T-helper 2 cell treated with Interferon-gamma antibody and Interleukin-4, amounts not matched to agents 100 ng/mL and 5 ng/mL, for 36 hours (primary cell): ENCODE measurements around the gene TACR2. TPM values are rescaled to one million over a fixed set of nuclear protein-coding genes. Genes with fewer than 3 reads are reported as not detected.

Experiments used
- intact Hi-C: fragments of 100-400 bp; cut with micrococcal nuclease; formaldehyde crosslinking; loops from one replicate; pipeline ENCODE4 v1.15.1; 2023
- total RNA-seq: library from RNA; stranded (reverse); gene quantifications from 2 replicates; pipeline ENCODE4 v1.2.3, GENCODE V29; 2022

TACR2 gene
- total RNA-seq, 1 donor from 2014 or later: not detected

DNA sequence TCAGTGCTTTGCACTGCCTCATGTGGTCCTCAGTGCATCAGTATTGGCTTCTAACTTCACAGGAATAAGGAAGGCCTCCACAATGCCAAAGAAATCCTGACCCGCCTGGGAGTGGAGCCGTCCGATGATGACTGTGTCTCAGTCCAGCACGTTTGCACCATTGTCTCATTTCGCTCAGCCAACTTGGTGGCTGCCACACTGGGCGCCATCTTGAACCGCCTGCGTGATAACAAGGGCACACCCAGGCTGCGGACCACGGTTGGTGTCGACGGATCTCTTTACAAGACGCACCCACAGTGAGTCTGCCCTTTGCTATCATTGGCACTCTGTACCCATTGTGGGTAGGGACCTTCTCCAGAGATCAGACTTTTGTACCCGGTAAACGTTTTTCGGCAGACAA is 36.9 kb downstream of the TACR2 start:
- intact Hi-C loops: no loop called here

DNA sequence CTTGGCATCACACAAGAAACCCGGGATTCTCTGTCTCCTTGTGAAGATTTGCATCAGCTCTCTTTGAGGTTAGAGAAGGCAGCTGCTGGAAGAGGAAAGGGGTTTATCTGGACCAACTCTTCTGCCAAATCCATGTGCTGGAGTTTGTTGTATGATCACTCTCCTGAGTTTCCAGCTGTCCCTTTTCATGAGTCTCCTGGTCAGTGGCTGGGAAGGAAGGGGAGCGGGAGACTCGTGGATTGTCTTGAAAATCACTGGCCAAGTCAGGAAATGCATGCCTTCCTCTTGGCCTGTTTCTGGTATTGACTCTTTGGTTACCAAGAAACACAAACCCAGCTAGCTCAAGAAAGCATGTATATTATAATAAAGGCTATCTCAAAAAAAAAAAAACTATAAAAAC is 38.8 kb downstream of the TACR2 start:
- intact Hi-C loops: no loop called here

DNA sequence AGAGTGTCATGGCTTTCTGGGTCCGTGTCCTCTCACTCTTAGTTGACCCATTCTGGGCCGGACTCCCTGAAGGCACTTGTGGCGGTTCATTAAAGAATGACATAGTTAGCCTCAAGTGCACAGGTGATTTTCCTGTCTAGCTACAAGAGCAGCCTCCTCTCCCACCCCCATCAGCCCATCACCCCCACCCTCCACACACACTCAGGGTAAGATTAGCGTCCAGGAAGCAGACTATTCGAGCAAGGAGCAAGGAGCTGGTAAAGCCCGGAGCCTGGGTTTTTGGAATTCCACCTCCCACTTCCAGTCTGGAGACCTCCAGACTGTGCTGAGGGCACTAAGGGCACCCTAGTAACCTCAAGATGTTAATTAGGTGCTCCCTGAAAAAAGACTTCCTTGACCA is 39.5 kb downstream of the TACR2 start:
- intact Hi-C loops: no loop called here

DNA sequence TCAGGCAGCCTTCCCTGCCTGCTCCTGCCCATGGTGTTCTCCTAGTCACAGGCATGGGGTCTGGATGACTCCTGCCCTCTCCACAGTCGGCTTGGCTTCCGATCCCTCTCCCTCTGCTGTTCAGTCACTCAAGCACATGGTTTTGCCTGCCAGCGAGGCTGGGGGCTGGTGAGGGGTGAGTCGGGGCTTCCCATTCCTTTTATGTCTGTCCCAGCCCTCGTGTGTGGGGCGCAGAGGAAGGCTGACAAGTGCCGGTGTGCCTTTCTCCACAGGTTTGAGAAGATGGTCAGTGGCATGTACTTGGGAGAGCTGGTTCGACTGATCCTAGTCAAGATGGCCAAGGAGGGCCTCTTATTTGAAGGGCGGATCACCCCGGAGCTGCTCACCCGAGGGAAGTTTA is 40.1 kb downstream of the TACR2 start:
- intact Hi-C loops: no loop called here

DNA sequence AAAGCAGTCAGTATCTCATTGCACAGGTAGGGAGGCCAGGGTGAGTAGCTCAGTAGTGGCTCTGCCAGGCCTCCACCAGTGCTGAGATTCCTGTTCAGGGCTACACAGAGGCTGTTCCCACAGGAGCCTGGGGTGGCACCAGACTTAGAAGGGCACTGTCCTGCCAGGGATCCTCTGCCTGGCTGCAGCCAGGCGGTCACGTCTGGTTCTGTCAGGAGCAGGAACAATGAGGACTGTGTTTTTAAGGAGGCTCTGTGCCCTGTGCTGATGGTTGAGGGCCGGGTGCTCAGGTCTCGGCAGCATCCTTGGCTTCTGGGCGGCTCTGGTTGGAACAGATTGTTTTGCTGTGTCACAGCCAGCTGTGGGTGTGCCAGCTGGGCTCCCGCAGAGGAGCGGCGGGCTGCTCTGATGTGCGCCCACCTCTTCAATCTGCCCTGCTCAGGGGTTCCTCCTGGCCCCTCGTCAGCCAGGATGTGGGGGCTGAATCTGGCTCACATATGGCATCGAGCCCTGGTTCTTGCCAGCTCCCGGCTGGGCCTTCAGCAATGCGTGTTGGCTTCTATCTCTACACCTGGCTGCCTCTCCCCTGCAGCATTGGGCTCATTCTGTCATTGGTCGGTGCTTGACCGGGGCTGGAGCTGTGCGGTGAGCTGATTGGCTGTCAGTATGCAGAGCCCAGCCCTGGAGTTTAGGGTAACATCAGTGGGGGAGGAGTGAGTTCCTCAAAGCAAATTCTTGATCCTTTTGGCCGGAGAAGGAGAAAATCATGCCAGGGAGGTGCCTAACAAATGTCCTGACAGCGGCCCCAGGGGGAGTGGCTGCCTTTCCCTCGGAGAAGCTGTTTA is 41.2 kb downstream of the TACR2 start:
- intact Hi-C loops: no loop called here

DNA sequence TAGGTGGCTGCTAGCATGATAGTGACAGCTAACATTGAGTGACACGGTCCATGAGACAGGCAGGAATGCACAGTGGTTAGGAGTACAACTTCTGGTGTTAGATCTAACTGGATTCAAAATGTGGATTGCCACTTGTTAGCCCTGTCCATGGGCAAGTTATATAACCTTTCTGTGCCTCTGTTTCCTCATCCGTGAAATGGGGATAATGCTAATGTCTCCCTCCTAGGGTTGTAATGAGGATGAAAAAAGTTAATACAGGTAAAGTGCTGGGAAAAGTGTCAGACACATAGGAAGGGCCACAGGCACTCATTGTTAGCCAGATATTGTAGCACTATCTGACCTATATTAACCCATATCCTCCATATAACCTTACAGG is 41.8 kb downstream of the TACR2 start:
- intact Hi-C loops: no loop called here

DNA sequence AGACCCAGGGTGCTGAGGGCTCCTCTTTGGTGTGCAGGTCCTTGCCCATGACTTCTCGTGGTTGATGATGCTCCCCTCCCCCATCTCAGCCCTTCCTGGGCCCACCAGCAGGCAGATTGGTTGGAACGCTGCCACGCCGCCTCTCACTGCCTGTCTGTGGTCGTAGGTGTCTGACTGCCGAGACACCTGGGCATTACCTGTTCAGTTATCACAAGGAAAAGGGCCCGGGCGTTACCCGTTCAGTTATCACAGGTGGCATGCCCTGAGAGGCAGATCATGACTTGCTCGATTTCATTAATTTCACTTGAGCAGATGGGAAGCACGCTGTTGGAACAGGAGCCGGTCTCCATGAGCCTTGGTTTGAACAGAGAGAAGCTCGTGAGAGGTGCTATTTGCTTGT is 42.5 kb downstream of the TACR2 start:
- intact Hi-C loops: no loop called here

DNA sequence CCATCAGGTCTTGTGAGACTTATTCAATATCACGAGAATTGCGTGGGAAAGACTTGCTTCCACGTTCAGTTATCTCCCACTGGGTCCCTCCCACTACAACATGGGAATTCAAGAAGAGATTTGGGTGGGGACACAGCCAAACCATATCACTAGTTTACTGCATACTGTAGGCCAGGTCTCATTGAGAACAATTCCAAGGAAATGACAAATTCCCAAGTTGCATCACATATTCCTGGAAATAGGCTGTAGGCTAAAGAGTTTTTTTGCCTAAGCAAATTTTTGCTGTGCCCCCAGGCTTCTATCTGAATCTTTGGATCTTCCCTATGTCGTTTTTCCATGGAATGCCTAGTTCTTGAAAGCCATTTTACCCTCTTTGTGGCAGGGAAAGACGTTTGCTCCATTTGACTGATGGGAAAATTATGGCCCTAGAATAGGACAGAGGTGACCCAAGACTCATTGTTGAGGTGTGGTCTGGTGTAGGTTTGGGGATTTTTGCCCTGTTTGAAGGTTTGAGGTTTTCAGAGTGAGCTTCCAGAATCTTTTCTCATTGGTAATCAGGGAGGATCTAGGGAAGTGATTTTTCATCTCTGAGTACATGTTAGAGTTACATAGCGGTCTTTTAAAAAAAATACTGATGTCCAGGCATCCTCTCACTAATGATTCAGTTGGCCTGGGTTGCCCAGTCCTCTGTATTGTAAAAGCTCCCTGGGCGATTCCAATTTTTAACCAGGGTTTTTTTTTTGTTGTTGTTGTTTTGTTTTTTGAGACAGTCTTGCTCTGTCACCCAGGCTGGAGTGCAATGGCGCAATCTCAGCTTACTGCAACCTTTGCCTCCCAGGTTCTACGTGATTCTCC is 44.4 kb downstream of the TACR2 start:
- intact Hi-C loops: no loop called here

DNA sequence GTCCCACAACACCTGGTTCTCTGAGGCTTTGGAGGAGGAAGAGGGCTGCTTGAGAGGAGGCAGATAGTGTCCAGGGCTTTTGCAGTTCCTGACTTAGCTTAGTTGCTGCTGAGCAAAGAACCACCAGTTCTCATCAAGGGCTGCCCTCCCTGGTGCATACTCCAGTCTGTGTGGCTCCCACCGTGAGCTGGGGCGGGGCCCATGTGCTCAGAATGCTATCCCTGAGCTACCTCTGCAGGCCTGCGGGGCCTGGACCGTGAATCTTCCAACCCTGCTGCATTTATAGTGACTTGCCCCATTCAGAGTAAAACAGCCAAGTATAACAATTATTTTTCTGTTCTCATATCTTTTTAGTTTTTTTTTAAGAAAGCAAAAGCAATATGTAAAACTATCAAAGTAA is 49.2 kb downstream of the TACR2 start:
- intact Hi-C loops: no loop called here

DNA sequence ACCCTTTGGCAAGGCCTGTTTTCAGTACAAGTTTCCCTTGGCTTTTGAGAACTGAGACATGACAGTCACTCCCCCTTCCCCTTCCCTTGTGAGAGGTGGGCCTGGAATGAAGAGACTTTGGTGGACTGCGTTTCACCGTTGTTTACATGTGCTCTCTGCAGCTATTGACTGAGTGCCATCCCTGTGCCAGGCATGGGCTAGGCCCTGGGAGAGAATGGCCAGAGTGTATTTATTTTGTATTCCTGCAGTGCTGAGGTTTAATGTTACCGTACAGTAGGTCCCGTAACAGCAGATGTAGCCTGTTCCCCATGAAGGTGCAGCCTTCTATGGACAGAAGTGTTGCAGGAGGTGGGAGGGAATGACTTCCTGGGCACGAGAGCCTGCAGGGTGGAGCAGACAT is 50.0 kb downstream of the TACR2 start:
- intact Hi-C loops: no loop called here

DNA sequence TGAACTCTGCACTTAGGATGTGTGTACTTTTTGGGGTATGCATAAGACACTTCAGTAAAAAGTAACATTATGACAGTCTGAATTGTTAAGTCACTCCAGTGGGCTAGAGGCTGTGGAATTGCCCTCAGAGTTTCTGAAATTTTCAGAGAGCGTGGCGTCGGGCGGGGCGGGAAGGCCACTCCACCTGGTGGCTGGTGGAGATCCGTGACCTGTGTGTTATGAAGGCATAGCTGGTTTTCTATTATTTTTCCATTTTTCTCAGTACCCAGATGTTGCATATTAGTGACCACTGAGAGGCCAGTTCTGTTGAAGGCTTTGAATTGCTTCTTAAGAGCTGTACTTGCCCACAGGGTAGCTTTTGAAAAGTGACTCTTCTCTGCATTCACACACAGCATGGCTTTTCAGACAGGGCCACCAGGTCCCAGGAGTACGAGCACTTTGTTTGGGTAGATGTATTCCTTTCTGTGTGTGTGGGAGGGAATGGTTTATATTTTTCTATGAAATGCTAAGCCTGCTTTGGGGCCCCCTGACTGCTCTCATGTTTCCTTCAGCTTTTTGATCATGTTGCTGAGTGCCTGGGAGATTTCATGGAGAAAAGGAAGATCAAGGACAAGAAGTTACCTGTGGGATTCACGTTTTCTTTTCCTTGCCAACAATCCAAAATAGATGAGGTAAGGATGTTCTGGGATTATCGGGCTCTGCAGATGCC is 52.3 kb downstream of the TACR2 start:
- intact Hi-C loops: no loop called here

DNA sequence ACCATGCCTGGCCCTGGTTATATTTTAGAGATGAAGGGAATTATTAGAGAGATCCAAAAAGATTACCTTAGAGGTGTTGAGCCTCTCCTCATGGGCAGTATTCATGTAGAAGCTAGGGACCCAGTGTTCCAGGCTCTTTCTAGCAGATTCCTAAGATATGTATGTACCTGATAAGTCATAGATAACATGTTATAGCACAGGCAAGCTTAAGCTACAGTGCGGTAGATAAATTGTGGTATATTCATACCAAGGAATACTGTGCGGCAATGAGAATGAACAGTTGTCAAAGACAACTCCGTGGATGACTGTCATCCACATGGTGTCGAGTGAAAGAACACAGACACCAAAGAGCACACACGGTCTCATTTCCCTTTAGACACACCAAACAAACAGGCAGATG is 53.1 kb downstream of the TACR2 start:
- intact Hi-C loops: no loop called here

DNA sequence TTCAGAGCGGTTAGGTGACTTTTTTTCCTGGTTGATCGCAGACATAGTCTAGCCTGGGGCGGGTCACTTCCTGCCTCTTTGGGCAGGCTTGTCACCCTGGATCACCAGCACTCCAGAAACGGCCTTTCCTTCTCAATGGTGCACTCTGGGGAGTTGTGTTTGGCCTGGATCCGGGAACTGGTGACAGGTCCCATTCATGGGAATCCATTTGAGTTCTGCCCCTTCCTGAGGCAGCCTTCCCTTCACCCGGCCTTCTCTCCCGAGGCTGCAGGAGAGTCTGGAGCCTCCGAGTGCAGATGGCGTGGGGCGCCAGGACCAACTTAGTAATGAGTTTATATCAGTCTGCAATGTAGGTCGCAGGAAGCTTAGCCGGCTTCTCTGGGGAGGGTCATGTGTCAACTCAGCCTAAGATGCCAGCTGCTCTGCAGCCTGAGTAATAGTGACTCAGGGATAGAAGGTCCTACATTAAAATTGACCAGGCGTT is 54.2 kb downstream of the TACR2 start:
- intact Hi-C loops: no loop called here

DNA sequence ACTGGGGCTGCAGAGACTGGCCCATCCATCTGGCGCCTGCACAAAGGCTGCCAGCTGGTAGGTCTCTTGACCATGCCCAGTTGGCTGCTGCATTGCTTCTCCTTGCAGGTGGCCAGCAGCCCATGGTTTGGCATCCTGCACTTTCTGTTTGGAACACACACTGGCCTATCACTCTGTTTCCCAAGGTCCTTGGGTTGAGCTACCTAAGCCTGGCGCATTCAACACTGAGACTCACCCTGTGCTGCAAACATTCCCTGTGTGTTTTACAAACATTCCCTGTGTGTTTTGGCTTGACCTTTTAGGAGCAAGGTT is 55.5 kb downstream of the TACR2 start:
- intact Hi-C loops: no loop called here

DNA sequence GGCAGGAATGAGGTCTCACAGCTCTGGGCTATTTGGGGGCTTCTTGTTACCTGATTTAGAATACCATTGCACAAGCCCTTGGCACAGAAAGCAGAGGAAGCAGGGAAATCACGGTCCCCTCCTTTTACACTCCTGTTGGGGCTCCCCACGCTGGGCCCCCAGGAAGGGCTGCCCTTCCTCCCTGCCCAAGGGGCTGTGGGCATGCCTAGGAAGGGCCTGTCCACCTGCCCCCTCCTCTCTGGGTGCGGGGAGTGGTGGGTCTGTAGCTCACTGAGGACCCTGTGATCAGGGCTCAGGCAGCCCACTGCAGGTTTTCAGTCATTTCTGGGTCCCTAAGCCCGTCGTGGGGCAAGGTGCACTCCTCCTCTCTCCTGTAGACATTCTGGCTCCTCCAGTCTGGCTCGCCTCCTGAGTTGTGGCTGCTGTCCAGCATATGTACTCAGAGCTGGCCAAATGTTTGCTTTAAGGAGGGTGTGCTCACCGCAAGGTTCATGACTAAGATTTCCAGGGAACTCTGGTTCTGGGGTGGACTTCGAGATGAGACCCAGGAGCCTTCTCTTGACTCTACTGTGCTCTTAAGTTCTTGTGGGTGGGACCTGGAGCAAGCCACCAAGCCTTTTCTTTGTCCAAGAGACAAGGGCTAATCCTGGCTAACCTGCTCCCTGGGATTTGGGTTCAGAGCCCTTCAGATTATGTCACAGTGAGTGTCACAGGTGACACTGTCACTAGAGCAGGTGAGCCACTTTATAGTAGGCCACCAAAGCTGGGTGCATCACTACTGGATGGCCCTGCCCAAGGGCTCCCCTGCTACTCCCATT is 56.0 kb downstream of the TACR2 start:
- intact Hi-C loops: no loop called here

DNA sequence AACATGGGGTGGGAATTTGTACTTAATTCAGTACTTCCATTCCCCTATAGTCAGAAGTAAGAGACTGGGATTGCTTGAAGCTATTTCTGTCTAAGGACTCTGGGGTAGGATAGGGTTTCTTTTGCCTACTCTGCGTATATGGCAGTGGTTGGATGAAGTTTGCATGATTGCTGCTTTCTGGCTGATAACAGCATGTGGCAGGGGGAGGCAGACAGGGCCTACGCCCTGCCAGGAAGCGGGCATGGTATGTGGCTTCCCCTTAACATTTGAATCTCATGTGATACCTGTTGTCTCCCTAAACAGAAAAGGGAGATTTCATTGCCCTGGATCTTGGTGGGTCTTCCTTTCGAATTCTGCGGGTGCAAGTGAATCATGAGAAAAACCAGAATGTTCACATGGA is 57.1 kb downstream of the TACR2 start:
- intact Hi-C loops: loop anchor here (2.0 kb wide), 1 partner anchor 15 kb away; no protein-coding TSS in a partner anchor

DNA sequence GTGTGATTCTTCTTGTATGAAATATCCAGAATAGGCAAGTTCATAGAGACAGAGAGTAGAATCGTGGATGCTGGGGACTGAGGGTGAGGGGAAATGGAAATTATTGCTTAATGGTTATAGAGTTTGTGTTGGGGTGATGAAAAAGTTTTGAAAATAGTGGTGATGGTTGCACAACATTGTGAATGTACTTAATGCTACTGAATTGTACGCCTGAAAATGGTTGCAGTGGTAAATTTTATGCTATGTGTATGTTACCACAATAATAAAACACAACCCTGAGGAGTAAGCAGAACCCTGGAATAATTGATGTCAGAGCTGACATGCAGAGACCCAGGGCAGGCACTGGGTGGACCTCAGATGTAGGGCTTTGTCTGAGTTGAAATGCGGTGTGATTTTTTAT is 57.6 kb downstream of the TACR2 start:
- intact Hi-C loops: loop anchor here (2.0 kb wide), 1 partner anchor 14 kb away; no protein-coding TSS in a partner anchor

DNA sequence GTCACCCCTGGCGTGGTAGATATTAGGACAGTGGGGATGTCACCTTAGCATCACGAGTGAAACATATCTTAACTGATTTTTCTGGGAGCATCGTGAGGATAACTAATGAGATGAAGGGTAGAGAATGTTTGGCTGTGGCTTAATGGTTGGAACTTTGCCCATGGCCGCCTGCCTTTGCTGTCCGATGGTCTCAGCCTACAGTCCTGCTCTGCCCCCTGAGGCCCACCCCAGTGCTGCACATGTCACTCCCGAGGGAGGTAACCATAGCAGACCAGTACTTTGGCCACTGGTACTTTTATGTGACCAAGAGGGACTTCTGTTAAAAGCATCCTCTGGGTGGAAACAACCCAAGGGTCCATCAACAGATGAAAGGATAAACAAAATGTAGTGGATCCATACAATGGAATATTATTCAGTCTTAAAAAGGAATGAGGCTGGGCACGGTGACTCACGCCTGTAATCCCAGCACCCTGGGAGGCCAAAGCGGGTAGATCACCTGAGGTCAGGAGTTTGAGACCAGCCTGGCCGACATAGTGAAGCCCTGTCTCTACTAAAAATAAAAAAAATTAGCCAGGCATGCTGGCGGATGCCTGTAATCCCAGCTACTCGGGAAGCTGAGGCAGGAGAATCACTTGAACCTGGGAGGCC is 58.4 kb downstream of the TACR2 start:
- intact Hi-C loops: loop anchor here (2.0 kb wide), 1 partner anchor 13 kb away; no protein-coding TSS in a partner anchor

DNA sequence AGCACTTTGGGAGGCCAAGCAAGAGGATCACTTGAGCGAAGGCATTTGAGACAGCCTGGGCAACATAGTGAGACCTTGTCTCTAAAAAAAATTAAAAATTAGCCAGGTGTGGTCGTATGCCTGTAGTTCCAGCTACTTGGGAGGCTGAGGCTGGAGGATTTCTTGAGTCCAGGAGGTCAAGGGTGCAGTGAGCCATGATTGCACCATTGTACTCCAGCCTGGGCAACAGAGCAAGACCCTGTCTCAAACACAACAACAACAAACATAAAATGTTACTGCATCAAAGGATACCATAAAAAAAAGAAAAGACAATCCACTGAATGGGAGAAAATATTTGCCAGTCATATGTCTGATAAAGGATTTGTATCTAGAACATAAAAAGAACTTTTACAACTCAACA is 60.5 kb downstream of the TACR2 start:
- intact Hi-C loops: no loop called here

DNA sequence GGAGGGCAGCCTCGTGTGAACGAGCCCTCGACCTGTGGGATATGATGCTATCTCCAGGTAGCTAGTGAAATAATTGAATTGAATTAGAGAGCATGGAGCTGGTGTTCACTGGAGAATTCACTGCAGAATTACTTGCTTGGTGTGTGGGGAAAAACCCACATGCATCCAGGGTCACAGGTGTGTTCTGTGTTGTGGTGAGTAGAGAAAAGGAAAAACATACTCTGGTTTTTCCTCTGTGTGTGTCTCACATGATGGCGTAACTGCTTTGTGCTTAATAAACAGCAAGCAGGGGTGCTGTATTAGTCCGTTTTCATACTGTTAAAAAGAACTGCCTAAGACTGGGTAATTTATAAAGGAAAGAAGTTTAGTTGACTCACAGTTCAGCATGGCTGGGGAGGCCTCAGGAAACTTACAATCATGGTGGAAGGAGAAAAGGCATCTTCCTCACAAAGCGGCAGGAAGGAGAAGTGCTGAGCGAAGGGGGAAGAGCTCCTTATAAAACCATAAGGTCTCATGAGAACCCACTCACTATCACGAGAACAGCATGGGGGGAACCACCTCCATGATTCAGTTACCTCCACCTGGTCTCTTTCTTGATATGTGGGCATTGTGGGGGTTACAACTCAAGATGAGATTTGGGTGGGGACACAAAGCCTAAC is 62.6 kb downstream of the TACR2 start:
- intact Hi-C loops: no loop called here
